Stimulated activated CD8-positive, alpha-beta memory T cell treated with anti-CD3 and anti-CD28 coated beads, Interleukin-12 subunit alpha, Interleukin-12 subunit beta, amount 100 ng/mL, for 1 hour (primary cell): ENCODE data around the gene PTPRK.
"Not testable (repeated sequence)": the region's sequence is repeated elsewhere in the genome, so short reads cannot be mapped to it uniquely, and the experiment has no call there.

Experiments used
- DNase-seq: peaks from one replicate; pipeline ENCODE4 v3.0.0-alpha.2; 2020; ENCODE audit warnings: low read depth

Gene PTPRK

DNA sequence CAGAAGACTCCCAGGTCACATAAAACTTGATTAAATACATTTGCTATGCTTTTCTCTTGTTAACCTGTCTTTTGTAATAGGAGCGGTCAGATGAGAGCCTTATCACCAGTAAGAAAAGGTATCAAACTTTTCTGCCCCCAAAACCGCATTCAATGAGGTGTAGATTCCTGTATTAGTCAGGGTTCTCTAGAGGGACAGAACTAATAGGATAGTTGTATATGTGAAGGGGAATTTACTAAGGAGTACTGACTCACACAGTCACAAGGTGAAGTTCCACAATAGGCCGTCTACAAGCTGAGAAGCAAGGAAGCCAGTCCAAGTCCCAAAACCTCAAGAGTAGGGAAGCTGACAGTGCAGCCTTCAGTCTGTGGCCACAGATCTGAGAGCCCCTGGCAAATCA, 32.7 kb downstream of the PTPRK start:
- DNase-seq = no peak

DNA sequence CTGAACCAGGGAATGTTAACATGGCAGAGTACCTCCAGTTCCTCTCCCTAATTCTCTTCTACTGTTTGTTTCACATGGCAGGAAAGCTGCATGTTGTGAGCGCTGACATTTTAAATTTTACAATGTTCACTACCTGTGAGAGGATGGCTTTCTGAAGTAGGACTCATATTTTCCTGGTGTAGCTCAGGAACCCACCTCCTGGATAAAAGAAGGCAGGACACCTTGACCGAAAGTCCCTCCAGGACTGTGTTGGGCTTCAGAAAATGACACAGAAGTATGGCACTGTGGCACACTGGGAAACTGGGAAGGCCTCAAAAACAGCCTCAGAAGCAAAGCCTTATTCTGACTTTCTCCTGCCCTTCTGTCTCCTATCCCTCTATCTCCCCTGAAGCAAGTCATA, 33.3 kb downstream of the PTPRK start:
- DNase-seq = no peak

DNA sequence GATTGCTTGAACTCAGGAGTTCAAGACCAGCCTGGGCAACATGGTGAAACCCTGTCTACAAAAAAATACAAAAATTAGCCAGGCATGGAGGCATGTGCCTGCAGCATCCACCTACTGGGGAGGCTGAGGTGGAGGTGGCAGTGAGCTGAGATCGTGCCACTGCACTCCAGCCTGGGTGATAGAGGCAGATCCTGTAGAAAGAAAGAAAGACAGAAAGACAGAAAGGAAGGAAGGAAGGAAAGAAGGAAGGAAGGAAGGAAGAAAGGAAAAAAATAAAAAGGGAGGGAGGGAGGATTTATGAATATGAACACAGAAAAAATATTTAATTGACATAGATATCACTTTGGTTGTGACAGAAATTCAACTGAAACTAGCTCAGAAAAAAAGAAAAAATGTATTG, 33.8 kb downstream of the PTPRK start:
- not testable (repeated sequence) for DNase-seq

DNA sequence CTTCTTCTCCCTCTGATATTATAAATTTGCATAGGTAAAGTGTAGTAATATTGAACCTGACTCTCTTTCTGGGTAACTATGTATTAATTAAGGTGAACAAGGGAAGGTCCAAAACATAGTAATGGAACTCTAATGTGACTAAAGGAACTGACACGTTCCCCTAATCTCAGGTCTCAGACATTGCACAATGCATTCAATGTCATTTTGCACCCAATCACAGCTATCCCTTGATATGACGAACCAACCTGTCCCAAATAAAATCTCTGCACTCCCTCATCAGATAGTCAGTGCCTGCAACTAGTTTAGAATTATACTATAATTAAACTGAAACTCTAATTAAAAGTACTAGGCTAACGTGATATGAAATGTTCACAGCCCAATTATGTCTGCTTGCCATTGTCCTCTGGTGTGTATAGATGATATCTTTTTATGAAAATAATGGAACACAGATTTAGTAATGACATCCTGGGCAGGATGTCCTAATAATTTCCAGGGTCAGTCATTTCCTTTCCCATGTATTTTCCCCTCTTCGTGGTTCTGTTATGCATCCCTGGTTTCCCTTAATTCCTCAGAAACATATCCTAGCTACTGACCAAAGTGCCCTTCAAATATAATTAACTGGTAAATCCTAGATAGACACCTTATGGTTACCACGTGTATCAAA, 36.8 kb downstream of the PTPRK start:
- no peak for DNase-seq

- no peak for DNase-seq
Observed at GRCh38 chr6:128482642-128483041, 37.8 kb downstream of the PTPRK start.

DNA sequence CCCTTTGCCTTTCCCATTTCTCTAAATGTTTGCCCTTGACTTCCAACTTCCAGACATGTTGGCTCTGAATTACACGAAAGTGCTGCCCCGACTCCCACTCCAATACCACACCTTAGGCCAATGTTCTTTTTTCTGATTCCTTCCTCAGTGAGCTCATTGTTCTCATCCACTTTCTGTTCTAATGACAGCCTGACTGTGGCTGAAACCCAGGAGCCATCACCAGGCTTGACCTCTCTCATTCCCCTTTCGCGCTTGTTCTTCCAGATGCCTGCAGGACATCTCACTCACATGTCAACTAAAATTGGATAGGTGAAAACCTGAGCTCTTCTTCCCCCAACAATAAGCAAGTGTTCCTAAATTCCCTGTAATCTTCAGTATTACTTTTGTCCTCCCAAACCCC, 40.4 kb downstream of the PTPRK start:
- no peak for DNase-seq

GRCh38 chr6:128479048-128479666, 41.2 kb downstream of the PTPRK start:
- DNase-seq = no peak

DNA sequence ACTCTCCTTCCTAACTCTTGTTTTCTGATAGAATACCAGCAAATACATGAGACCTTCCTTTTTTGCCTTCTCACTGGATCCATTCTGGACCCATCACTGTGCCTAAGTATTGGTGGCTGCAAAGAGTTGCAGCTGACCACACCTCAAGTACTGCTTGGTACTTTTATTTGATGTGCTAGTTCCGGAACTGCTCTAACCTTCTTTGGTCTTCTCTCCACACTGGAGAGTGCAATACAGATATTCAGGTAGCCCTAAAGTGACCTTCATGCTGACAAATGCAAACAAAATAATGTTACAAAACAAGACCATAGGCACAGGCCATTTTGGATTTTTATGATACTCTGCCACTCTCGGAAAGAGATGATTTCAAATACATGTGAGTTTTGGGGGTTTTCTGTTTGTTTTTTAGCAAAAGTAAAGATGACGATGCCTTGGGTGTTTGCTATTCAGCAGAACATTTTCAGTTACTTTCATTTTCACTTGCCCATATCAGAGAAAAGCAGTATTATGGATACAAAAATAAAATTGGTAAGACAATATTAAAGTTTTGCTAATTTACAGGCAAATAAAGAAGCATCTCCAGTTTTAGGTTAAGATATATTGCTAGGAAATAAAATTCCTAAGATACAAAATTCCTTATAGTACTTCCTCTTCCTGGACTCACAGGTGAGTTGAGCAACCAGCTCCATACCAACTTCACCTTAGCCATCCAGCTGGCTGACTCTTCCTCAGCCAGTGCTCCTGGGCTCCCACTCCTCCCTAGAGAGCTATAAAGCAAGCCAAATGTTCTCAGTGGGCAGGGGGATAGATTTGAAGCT, 42.0 kb downstream of the PTPRK start:
- DNase-seq = no peak

GRCh38 chr6:128474933-128475332, 45.5 kb downstream of the PTPRK start:
- no peak for DNase-seq

DNA sequence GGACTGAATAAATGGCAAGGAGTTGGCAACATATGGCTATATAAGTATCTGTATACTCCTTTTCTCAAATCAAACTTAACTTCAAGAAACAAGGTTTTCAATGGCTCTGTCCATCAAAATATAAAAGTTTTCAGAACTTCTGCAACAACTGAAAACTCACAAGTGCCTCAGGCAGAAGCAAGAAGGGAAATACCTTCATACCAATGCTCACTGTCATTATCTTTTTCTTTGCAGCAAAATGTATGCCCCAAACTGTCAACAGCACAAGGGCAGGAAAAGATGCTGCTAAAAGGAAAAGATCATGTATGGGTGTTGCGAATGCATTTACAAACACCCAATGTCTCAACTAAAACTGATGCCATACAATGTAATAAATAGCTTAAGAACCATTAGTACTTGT, 45.9 kb downstream of the PTPRK start:
- no peak for DNase-seq

DNA sequence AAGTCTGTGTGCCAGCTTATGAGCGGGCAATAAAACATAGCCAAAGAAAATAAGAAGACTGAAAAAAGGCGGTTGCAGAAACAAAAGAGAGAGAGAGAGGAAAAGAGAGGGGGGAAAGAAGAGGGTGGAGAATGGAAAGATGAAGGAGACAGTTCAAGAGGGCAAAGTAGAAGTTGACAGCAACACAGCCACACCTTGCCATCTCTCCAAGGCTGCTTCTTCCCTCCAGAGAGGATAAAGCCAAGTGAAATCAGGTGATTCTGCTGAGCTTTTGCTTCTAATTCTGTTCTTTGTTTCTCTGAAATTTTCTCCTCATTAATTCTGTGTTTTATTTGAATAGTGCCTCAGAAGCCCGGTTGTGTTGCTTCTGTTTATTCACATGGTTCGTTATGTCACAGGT, 48.5 kb downstream of the PTPRK start:
- no peak for DNase-seq

GRCh38 chr6:128465368-128466343, 54.7 kb downstream of the PTPRK start:
- DNase-seq = no peak

- DNase-seq = no peak
Observed at GRCh38 chr6:128464790-128465189, 55.6 kb downstream of the PTPRK start.

DNA sequence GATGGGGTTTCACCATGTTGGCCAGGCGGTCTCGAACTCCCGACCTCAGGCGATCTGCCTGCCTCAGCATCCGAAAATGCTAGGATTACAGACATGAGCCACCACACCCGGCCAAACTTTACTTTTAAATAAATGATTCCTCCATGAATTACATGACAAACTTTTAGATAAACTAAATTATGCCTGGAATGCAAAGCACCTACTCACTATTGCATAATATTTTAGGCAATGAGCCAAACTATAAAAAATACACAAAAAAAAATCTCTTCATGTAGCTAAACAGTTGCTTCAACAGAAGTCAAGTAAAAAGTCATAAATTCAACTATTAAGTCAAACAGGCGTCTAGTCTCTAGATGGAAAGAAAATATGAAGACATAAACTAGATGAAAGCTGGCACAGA, 56.5 kb downstream of the PTPRK start:
- DNase-seq = no peak

- no peak for DNase-seq
Observed at GRCh38 chr6:128461501-128461900, 58.9 kb downstream of the PTPRK start.

DNA sequence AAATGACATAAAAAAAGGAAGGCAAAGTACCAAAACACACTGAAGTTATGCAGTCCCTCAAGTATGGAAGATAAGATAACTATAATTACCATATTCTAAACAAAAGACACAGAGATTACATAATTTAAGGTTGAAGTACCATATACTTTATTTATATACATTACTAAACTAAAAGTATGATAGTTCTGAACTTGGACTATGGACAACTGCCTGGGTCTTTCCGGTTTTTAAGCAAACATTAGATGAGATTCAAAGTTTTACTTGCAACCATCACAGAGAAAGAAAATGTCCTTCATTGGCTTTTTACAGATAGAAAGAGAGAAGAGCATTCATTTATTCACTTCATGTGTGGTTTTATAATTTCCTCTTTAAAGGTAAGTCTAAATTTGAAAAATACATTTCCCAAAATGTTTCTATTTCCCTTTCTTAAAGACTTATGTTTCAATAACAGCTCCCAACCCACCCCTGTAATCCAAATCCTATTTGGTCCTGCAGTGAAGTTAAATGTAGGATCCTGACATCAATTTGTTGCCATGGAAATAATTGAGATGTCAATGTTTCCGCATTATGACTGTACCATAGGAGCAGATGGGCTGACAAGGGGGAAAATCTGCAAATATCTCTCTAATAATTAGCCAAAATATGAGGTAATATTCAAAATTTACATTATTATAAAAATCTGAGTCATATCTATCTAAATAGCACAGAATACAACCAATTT, 63.7 kb downstream of the PTPRK start:
- no peak for DNase-seq

DNA sequence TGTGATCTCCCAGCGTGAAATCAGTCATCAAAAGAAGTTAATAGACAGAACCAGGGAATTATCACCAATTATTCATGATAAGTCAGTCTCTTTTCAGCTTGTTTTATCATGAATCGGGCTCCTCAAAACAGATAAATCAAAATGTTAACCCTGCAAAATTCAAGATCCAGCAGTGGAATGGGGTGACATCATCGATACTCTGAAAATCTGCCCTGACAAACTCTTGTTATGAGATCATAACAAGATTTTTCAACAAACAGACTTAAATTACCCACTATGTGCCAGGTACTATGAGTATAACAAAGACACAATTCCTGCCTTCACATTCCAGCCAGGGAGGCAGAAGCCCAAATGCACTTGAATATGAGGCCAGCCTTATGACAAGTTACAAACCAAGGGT, 64.4 kb downstream of the PTPRK start:
- DNase-seq = no peak

- no peak for DNase-seq
Observed at GRCh38 chr6:128452713-128453112, 67.7 kb downstream of the PTPRK start.

- DNase-seq = no peak
Observed at GRCh38 chr6:128446497-128446896, 73.9 kb downstream of the PTPRK start.

- DNase-seq = no peak
Observed at GRCh38 chr6:128443553-128443952, 76.8 kb downstream of the PTPRK start.

DNA sequence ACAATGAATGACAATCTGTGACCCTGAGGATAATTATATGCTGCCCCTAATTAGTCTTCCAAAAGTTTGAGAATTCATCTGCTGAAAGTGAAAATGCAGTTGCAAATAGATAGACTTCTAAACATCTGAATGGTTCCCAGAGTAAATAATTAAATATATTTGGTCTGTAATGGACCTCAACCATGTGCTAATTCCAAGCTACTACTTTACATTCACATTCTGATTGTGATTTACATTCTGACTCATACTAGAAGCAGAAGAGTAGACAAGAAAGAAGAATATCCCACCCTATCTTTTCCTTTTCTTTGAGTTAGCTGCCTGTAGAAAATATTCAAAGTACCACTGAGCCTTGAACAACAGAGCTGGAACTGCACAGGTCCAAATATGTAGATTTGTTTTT, 80.8 kb downstream of the PTPRK start:
- no peak for DNase-seq
